ENCODE data around the gene CFAP58. TPM values are rescaled to one million over a fixed set of nuclear protein-coding genes. Genes with fewer than 3 reads are reported as not detected.
A peak's percentile ranks its signal among the peaks of the same experiment; 100 is the strongest.

CFAP58 gene, protein sequence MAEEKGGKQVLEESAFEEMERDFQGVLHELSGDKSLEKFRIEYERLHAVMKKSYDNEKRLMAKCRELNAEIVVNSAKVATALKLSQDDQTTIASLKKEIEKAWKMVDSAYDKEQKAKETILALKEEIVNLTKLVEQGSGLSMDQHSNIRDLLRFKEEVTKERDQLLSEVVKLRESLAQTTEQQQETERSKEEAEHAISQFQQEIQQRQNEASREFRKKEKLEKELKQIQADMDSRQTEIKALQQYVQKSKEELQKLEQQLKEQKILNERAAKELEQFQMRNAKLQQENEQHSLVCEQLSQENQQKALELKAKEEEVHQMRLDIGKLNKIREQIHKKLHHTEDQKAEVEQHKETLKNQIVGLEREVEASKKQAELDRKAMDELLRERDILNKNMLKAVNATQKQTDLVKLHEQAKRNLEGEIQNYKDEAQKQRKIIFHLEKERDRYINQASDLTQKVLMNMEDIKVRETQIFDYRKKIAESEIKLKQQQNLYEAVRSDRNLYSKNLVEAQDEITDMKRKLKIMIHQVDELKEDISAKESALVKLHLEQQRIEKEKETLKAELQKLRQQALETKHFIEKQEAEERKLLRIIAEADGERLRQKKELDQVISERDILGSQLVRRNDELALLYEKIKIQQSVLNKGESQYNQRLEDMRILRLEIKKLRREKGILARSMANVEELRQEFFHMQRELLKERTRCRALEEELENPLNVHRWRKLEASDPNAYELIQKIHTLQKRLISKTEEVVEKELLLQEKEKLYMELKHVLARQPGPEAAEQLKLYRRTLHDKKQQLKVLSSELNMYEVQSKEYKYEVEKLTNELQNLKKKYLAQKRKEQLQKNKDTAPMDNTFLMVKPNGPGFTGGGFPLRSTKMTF
- total RNA-seq, result 2.2 TPM
- long read RNA-seq, partial matches to known transcripts, result 1 of 5 reads
- long read RNA-seq, other reads (novel, unspliced or antisense), result 4 of 5 reads

DNA sequence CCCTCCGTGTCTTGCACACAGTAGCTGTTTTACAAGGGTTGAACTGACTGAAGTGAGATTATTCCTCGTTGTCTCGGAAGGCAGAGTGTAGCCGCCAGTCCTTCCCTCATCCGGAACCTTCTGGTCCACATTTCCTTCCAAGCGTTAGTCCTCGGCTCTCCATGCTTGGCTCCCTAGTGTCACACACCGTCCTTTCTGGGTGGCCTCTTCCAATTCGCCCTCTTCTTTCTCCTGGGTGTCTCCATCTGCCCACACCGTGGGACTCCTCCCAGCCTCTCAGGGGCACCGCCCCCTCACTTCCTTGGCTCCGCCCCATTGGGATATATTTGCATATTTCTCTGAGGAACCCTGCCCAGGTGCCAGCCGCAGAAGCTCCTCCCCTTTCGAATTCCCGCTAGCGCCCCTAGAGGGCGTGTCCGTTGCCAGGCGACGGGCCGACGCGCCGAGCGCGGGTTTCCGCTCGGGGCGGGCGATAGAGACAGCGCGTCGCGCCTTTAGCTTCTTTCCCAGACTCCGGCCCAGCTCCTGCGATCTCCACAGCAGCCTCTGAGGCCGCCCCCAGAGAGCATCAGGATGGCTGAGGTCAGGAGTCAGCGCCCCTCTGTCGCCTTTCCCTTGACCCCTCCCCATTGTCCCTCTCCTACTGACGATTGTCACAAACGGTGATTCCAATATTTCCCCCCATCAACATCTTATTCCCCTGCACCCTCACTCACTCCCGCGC, at the start of gene CFAP58:
TSS of gene CFAP58 (plus strand) at position 509 of the 724 bp plus-strand sequence. CDS start at position 574, 65 bp downstream.
- peak; percentile 94 for DNase-seq
- intact Hi-C loops (cut with DNase I), result no loop called here
- peak; percentile 91 for ATAC-seq (ENCODE audit: poor library complexity)

DNA sequence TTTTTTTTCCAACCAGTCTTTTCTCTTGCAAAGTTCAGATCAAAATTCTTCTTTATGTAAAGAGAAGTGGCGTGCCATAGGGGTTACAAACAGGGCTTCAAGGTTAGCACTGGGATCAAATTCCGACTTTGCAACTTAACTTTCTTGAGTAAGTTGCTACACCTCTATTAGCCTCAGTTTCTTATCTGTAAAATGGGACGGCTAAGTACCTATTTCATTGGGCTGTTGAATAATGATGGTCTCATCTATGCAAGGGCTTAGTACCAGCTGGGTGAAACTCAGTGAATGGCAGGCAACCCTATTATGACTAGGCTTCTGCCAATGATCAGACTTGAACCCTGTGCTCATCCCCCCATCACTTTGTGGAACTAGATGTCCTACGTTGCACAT, 49.3 kb upstream of the CFAP58 start:
- intact Hi-C loops (cut with DNase I), result loop anchor here (5.0 kb wide), 1 partner anchor 33 kb away; the partner anchor contains the start of gene ITPRIP
- DNase-seq (no peak), ATAC-seq (ENCODE audit: poor library complexity) (no peak)

DNA sequence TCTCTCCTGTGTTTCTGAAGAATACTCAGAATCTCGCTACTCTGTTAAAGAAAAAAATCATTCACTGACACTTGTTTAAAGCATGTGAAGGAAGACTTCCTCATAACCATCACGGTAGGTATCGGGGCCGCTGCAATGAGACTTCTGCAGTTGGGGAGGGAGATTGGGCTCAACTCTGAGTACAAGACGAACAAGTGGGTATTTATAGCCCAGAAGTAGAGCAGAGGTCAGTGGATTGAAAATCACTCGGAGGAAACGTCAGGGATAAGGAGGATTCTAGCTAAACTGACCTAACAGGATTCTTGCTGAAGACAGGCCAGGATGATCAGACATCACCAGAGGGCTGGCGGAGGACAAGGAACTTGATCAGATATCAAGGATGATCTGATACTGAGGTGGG, 48.7 kb upstream of the CFAP58 start:
- DNase-seq, result no peak
- ATAC-seq (ENCODE audit: poor library complexity), result peak; percentile 51

DNA sequence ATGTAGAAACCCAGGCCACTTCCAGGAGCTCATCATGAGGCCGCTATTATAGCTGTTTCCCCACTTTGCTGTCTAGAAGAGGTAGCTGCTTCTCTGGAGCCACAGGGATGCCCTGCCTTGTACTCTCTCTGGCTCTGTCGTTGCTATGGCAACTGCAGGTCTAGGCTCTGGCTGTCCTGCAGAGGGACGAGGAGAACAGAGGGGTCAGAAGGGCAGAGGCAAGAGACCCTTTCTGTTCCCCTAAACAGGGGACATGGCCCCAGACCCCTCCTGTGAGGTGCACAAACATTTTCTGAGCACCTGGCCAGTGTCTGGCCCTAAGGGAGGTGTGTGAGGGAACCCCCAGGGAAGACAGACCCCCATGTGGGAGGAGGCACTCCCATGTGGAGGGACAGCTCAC, 46.7 kb upstream of the CFAP58 start:
- ATAC-seq (ENCODE audit: poor library complexity), result no peak
- no peak for DNase-seq
- intact Hi-C loops (cut with DNase I), result no loop called here

More for the DNA sequence above, 48.7 kb upstream of the CFAP58 start:
- intact Hi-C loops (cut with DNase I), result loop anchor here (5.0 kb wide), 1 partner anchor 32 kb away; the partner anchor contains the start of gene ITPRIP

DNA sequence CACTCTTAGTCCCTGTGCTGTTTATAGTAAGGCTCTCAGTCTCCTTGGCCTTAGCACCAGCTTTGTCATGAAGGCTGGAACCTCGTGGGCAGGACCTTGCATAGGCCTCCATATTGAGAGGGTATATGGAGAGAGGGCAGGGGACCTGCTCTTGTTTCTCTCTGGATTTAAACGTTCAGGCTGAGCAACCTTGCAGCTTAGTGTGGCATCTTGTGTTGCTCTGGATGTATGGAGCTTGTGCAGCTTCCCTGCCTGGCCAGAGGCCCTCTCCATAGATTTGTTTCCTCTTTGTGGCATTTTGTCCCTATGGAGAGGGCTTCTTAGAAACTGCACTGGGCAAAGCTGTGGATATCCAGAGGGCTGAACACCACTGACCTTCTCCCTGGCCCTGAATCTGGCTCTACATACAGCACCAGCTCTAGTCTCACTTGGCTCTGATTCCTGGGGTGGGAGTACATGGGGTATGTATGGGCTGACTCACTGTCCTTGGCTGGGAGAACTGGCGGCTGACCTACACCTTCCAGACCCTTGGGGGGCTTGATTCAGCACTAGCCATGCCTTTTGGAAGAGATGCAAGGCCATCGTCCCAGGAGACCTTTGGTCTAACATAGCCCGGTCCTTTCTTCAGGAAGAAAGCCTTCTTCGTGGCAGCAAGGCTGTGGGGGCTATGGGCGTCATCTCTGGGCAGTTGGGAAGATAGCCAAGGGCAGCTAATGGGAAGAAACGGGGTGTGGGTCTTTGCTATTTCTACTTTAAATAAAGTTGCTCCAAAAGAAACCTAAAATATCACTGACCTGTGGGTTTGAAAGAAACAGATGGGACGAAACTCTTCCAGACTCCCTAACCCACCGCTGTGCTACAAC, 45.8 kb upstream of the CFAP58 start:
- ATAC-seq (ENCODE audit: poor library complexity) (no peak), DNase-seq (no peak)
- intact Hi-C loops (cut with DNase I), result no loop called here

DNA sequence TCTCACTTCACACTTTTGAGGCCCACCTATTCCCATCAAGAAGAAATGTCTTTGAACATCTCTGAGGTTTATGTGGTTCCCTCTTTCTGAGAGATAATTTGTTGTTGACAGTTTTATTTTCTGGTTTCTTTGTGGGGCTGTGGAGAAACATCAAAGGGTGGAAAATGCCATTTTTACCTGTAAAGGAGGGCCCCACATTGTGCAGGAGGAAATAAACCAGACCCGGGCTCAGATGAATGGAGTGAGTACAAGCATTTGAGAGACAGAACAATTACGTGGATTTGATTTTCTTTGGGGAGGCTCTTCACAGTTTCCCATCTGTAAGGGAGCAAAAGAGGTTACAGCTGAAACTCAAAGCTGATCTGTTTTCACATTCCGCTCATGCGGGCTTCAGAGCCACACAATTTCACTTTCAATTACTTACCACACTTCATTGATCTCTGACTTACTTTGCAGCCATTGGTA, 45.2 kb upstream of the CFAP58 start:
- DNase-seq, result no peak
- intact Hi-C loops (cut with DNase I), result no loop called here
- ATAC-seq (ENCODE audit: poor library complexity), result no peak

DNA sequence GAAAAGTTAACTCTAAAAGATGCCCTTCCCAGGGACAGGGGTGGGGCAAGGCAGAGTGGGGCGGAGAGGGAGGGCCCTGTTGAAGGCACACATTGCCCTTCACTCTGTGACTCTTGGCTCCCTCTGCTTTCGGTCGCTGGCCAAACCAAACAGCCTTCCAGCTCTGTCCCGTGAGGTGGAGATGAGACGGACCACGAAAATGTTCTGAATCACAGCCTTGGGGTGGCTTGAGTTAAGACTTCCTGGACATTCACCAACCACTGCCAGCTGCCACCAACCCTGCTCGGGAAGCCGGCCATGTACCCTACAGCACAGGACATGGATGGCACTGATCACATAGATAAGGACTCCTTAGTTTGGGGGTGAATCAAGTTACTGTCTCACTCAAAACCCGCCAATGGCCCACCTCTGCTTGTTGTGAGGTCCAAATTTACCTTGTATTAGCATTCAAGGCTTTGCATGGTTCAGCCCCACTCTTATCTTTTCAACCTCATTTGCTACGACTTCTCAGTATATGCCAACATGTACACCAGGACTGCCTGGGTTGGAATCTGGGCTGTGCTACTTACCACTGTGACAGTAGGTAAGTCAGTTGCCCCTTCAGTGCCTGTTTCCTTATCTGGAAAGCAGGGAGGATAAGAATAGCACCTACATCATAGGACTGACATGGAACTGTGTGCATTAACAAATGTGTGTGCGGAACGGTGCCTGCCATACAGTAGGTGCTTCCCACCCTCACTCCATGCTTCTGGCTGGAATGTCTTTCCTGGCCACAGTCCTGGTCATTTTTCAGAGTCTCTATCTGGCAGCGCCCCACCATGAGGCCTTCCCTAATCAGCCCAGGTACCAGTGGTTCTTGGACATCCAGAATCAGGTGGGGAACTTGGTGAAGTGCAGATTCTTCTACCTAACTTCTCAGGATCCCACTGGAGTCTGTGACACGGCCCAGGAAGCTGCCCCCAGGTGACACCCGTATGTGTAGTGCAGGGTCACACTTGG, 43.4 kb upstream of the CFAP58 start:
- peak; percentile 84 for DNase-seq
- intact Hi-C loops (cut with DNase I), result no loop called here
- ATAC-seq (ENCODE audit: poor library complexity), result peak; percentile 86

DNA sequence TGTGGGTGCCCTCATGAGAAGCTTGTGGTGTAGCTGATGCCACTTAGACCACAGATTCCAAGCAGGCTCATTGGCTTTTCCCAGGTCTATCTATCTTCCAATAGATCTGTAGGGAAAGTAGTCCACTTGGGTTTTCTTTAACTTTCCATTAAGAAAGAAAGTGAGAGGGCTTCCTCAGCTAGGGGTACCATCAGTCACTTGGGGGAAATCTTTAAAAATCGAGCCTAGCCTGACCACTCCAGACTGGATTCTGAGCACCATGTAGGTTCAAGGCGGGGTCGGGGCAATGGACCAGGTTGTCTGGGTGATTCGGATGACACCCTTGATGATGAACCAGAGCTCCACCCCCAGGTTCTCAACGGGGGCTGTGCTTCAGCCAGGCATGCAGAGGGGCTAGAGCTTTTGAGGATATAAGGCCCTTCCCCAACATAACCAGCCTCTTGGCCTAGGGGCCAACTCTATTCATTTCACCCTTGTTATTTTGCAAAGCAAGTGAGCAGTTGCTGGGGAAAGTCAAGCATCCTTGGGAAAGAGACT, 42.4 kb upstream of the CFAP58 start:
- ATAC-seq (ENCODE audit: poor library complexity) (no peak), DNase-seq (no peak)

DNA sequence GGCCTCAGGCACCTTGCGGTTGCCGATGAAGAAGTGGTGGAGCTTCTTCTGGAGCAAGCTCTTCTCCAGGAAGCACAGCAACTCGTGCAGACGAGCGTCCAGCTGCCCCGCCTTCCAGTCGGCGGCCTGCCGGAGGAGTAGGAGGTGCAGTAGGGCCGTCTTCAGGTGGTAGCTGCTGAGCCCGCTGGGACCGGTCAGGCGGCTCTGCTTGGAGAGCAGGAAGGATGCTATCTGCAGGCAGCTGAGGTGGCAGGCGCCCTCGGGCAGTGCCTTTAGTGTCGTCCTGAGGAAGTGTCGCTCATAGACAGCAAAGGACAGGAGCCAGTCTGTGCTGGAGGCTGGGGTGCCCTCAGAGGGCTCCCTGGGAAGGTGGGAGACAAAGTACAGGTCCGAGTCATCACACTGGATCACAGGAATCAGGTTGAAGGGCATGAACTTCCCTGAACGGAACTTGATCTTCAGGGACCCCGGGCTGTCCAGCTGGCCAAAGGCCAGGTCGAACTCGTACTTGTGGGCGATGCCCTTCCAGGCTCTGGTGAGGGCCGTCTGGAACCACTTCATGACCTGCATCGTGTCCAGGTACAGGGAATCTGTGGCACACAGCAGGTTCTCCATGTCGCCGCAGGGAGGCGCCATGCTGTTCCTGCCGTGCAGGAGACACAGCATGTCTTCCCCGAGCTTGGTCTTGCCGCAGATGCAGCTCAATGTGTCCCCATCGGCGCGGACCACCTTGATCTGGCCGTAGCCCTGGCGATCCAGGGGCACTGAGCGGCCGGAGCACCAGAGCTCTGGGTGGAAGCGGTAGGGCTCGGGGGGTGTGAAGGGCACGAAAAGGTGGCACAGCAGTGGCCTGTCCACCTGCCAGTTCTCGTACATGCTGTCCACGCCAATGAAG, 38.8 kb upstream of the CFAP58 start:
- DNase-seq (no peak), ATAC-seq (ENCODE audit: poor library complexity) (no peak)
- intact Hi-C loops (cut with DNase I), result no loop called here

More for the DNA sequence above, 42.4 kb upstream of the CFAP58 start:
- intact Hi-C loops (cut with DNase I), result no loop called here

DNA sequence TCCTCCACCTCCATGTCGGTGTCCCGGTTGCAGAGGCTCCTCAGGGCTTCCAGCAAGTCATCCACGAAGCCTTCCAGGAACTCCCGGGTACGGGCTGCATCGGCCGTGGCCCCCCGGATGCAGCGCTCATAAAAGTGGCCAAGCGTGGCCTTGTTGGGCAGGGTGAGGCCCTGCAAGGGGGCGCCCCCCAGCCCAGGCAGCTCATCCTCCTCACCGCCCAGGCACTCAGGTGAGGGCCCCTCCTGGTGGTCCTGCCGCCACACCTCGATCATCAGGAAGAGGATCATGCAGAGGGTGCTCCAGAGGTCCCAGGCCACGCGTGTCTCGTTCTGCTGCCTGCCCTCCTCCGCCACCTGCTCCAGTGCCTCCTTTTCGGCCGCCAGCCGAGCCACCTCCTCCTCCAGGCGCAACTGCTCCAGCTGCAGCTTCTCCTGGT, 38.1 kb upstream of the CFAP58 start:
- ATAC-seq (ENCODE audit: poor library complexity) (no peak), DNase-seq (no peak)
- intact Hi-C loops (cut with DNase I), result no loop called here

DNA sequence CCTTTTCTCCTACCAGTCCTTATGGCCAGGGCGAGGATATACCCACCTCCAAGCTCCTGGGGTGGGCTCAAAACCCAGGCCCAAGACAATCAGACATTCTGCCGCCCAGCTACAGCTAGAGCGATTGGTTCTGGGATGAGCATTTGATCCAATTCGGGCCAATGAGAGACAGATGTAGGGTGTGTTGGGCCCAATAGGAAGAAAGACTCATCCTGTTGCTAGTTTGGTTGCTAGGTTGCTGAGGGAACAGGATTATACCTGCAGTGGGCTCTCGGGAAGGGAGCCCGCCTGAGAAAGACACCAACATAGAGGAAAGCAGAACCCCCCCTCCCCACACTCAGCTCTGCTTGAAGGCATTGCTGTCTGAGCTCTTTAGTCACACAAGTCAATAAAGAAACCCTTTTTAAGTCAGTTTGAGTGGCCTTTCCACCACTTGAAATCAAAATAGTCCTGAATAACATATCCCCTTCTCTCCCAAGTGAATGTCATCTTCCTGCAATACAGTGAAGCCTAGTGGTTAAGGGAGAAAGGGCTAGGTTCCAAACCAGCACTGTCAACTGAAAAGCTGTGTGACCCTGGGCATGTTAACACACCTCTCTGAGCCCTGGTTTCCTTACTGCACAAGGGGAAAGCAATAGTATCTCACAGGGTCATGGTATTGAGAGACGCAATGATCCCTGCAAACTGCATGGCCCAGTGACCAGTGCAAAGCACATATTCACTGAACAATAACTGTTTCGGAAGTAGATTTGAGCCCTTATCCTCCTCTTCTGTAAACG, 37.1 kb upstream of the CFAP58 start:
- intact Hi-C loops (cut with DNase I), result no loop called here
- DNase-seq (no peak), ATAC-seq (ENCODE audit: poor library complexity) (no peak)

DNA sequence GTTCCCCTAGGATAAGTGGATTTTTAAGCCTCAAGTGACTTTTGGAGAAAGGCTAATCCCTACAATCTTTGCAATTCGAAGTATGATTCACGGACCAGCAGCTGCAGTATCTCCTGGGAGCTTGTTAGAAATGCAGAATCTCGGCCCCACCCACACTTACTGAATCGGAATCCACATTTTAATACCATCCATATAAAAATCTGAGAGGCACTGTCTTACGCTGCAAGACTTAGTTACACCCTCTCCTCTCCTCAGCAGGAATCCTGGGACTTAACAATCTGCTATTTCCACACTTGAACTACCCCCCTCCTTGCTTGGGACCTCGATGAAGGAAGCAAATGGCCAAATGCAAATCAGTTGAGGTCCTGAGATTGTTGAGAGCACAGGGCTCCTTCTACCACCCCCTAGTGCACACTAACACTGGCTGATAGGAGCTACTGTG, 36.3 kb upstream of the CFAP58 start:
- DNase-seq, result no peak
- intact Hi-C loops (cut with DNase I), result no loop called here
- no peak for ATAC-seq (ENCODE audit: poor library complexity)

DNA sequence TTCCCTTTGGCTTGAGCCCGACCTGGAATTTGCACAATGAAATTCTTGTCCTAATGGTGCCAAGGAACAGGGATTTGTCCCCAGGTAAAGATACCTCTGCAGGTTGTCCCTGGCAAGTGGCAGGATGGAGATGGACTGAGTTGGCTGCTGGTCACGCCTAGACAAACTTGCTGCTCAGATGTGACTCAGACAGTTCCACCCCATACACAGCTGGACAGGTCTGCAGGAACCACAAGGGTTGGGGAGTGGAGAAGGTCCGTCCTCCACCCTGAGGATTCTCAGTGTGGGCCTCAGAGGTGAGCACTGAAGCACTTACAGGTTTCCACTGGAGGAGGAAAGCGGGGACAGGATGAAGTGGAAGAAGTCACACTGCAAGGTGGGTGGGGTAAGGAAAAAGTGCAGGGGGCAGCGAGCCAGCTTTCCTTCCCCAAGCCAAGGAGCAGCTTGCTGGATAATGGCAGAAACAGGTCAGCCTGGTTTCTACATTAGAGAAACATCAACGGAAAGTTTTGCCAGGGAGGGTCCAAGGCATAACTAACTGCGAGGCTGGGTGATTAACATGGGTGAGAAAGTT, 35.8 kb upstream of the CFAP58 start:
- no peak for ATAC-seq (ENCODE audit: poor library complexity)
- intact Hi-C loops (cut with DNase I), result no loop called here
- DNase-seq, result no peak

DNA sequence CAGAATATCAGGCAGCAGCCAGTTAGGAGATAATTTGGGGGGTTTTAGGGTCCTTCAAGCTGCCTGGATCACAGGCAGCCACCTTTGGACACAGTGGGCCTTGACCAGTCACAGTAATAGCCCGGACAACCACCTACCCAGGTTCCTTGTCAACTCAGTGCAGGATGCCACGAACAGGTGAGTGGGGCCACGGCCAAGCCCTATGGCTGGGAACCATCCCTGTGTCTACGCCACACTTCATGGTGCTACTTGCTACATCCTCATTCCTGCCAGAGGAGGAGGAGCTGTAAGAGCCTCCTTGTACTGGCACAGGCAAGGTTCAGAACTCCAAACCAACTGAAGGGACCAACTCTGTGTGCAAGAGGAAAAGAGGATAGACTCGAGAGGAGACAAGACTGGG, 35.3 kb upstream of the CFAP58 start:
- ATAC-seq (ENCODE audit: poor library complexity), result no peak
- no peak for DNase-seq
- intact Hi-C loops (cut with DNase I), result no loop called here

Measured in Right ventricle myocardium superior (tissue), 1 donor.